HCT116 (cell line): ENCODE measurements around the gene KANK4. TPM values are rescaled to one million over a fixed set of nuclear protein-coding genes. Genes with fewer than 3 reads are reported as not detected.

Experiments used
- ATAC-seq: fragments of 200-7000 bp; cut with Tn5 transposase; 2 replicates; pipeline ENCODE4 v1.9.1; 2020; ENCODE audit warnings: mild to moderate bottlenecking, moderate library complexity
- BruUV-seq: library from RNA; stranded (reverse); fragments of 400-500 nt; replicated peaks from 2 replicates; lab custom pipeline; 2021; lab: Mats Ljungman, UMichigan
- CTCF ChIA-PET: fragments of 300-600 bp; sonication (Branson Sonifier 250); formaldehyde crosslinking; loops from one replicate; lab custom pipeline; 2021; ENCODE audit warnings: antibody characterized with exemption; lab: Charles Lee
- POLR2A ChIA-PET: fragments of 300-600, 350-600 bp; sonication (Branson Sonifier 250); formaldehyde crosslinking; loops from one replicate; lab custom pipeline; 2021; ENCODE audit warnings: antibody characterized with exemption; lab: Charles Lee
- RAD21 ChIA-PET, 2 experiments: fragments of 300-600 bp; sonication (Branson Sonifier 250); formaldehyde crosslinking; loops; one replicate each; lab custom pipeline; 2023; ENCODE audit warnings: low total read pairs in 2 of 2; ENCODE audit not compliant: uncharacterized antibody in 2 of 2, unreplicated experiment in 2 of 2, low non-redundant PET in 1 of 2; lab: Charles Lee
- DNase-seq: peaks from one replicate; pipeline ENCODE4 v3.0.0-alpha.2; 2010; ENCODE audit warnings: low read depth, low spot score
- H2AFZ ChIP-seq: fragments of 200-600 bp; shearing (Covaris generic), sonication (generic); 2 replicates; pipeline ENCODE4 v1.6.1; 2017; ENCODE audit warnings: low read depth, mixed run types, mixed read lengths, antibody characterized with exemption, low read length; ENCODE audit not compliant: poor library complexity, severe bottlenecking
- H3K27ac ChIP-seq: 2 replicates; pipeline ENCODE4 v1.5.1; 2012; ENCODE audit warnings: low read depth, low read length
- H3K27me3 ChIP-seq: fragments of 200-600 bp; sonication (generic); 2 replicates; pipeline ENCODE4 v1.6.1; 2016; ENCODE audit warnings: mixed run types, low read length, mixed read lengths; ENCODE audit not compliant: insufficient read depth
- H3K36me3 ChIP-seq, 2 experiments: fragments of 200-500 bp in 1 of 2; fragments of 200-600 bp in 1 of 2; sonication (Bioruptor generic) in 1 of 2; sonication (generic) in 1 of 2; 2 replicates each; pipeline versions ENCODE4 v1.5.1 to v1.6.1; 2014 to 2016; ENCODE audit warnings: low read length in 2 of 2, inconsistent platforms in 1 of 2, mixed read lengths in 1 of 2, mixed run types in 1 of 2; ENCODE audit not compliant: insufficient read depth in 2 of 2, control insufficient read depth in 1 of 2
- H3K4me1 ChIP-seq, 2 experiments: fragments of 200-600 bp in 1 of 2; sonication (generic) in 1 of 2; 2 replicates each; pipeline versions ENCODE4 v1.5.1 to v1.6.1; 2012 to 2017; ENCODE audit warnings: low read length in 2 of 2, inconsistent platforms in 1 of 2, mild to moderate bottlenecking in 1 of 2, mixed read lengths in 1 of 2, mixed run types in 1 of 2, moderate library complexity in 1 of 2; ENCODE audit not compliant: insufficient read depth in 2 of 2, control insufficient read depth in 1 of 2
- H3K4me2 ChIP-seq: fragments of 200-600 bp; sonication (generic); 2 replicates; pipeline ENCODE4 v1.6.1; 2017; ENCODE audit warnings: mixed run types, low read length, mixed read lengths
- H3K4me3 ChIP-seq, 2 experiments: fragments of 200-600 bp in 1 of 2; sonication (generic) in 1 of 2; replicated peaks in 1 of 2; 2 replicates each; pipeline ENCODE4 v1.5.1; 2011 to 2016; ENCODE audit warnings: low read length in 2 of 2, control low read depth in 1 of 2, low read depth in 1 of 2, mild to moderate bottlenecking in 1 of 2, mixed read lengths in 1 of 2, mixed run types in 1 of 2
- H3K79me2 ChIP-seq: fragments of 200-600 bp; sonication (generic); 2 replicates; pipeline ENCODE4 v1.6.1; 2017; ENCODE audit warnings: mild to moderate bottlenecking, mixed run types, low read length, moderate library complexity, mixed read lengths; ENCODE audit not compliant: insufficient read depth
- H3K9ac ChIP-seq: fragments of 200-600 bp; sonication (generic); 2 replicates; pipeline ENCODE4 v1.6.1; 2016; ENCODE audit warnings: low read length, mixed read lengths
- H3K9me2 ChIP-seq: fragments of 200-600 bp; sonication (generic), shearing (Covaris generic); 2 replicates; pipeline ENCODE4 v1.6.1; 2017; ENCODE audit warnings: mixed run types, mild to moderate bottlenecking, moderate library complexity; ENCODE audit not compliant: insufficient read depth
- H3K9me3 ChIP-seq, 2 experiments: fragments of 200-500 bp in 1 of 2; fragments of 200-600 bp in 1 of 2; sonication (Bioruptor generic) in 1 of 2; sonication (generic) in 1 of 2; 2 replicates each; pipeline ENCODE4 v1.6.1; 2014 to 2017; ENCODE audit warnings: low read length in 2 of 2, mixed read lengths in 2 of 2, inconsistent platforms in 1 of 2, low read depth in 1 of 2, mild to moderate bottlenecking in 1 of 2, mixed run types in 1 of 2, moderate library complexity in 1 of 2; ENCODE audit not compliant: control insufficient read depth in 1 of 2, insufficient read depth in 1 of 2
- H4K20me1 ChIP-seq: fragments of 200-600 bp; sonication (generic), shearing (Covaris generic); 2 replicates; pipeline ENCODE4 v1.6.1; 2017; ENCODE audit warnings: mixed run types, mild to moderate bottlenecking, moderate library complexity; ENCODE audit not compliant: insufficient read depth
- ATF3 ChIP-seq: IDR thresholded peaks from 2 replicates; pipeline ENCODE4 v1.6.1; 2012
- CBX3 ChIP-seq: IDR thresholded peaks from 2 replicates; pipeline ENCODE4 v1.6.1; 2012; ENCODE audit warnings: low read depth
- CTCF ChIP-seq, 3 experiments: fragments of 200-600 bp in 1 of 3; sonication (generic) in 1 of 3; IDR thresholded peaks in 2 of 3; conservative IDR thresholded peaks in 1 of 3; 2 replicates each; pipeline ENCODE4 v1.5.1; 2012 to 2017; ENCODE audit warnings: low read depth in 2 of 3, low read length in 2 of 3, antibody characterized with exemption in 1 of 3, borderline replicate concordance in 1 of 3, control low read depth in 1 of 3, mild to moderate bottlenecking in 1 of 3, mixed read lengths in 1 of 3, mixed run types in 1 of 3, moderate library complexity in 1 of 3; ENCODE audit not compliant: insufficient read depth in 1 of 3
- EGR1 ChIP-seq: IDR thresholded peaks from 2 replicates; pipeline ENCODE4 v1.6.1; 2012; ENCODE audit warnings: low read depth
- ELF1 ChIP-seq: IDR thresholded peaks from 2 replicates; pipeline ENCODE4 v1.6.1; 2012; ENCODE audit warnings: low read depth, borderline replicate concordance
- EZH2phosphoT487 ChIP-seq: fragments of 200-600 bp; IDR thresholded peaks from 2 replicates; pipeline ENCODE4 v1.6.1; 2018; ENCODE audit warnings: antibody characterized with exemption, borderline replicate concordance
- JUND ChIP-seq: IDR thresholded peaks from 2 replicates; pipeline ENCODE4 v1.6.1; 2012
- MAX ChIP-seq: IDR thresholded peaks from 2 replicates; pipeline ENCODE4 v1.6.1; 2012
- POLR2A ChIP-seq: IDR thresholded peaks from 2 replicates; pipeline ENCODE4 v1.7.0; 2011; ENCODE audit warnings: borderline replicate concordance; ENCODE audit not compliant: insufficient read depth, insufficient read length; ENCODE audit errors: extremely low read depth
- RAD21 ChIP-seq: IDR thresholded peaks from 2 replicates; pipeline ENCODE4 v1.6.1; 2012; ENCODE audit warnings: low read depth, mild to moderate bottlenecking
- REST ChIP-seq: IDR thresholded peaks from 2 replicates; pipeline ENCODE4 v1.6.1; 2012; ENCODE audit warnings: low read depth
- SRF ChIP-seq: IDR thresholded peaks from 2 replicates; pipeline ENCODE4 v1.6.1; 2012; ENCODE audit warnings: low read depth
- YY1 ChIP-seq: IDR thresholded peaks from 2 replicates; pipeline ENCODE4 v1.6.1; 2011; ENCODE audit warnings: low read length, low read depth, moderate library complexity, mild to moderate bottlenecking; ENCODE audit not compliant: insufficient replicate concordance; ENCODE audit errors: extremely low read depth
- ZFX ChIP-seq: fragments of 450-650 bp; IDR thresholded peaks from 2 replicates; pipeline ENCODE4 v1.6.1; 2017
- ZNF274 ChIP-seq: fragments of 200-500 bp; sonication (Bioruptor generic); IDR thresholded peaks from 2 replicates; pipeline ENCODE4 v1.6.1; 2014; ENCODE audit warnings: mild to moderate bottlenecking, low read depth, low read length, inconsistent platforms
- intact Hi-C: fragments of 100-400 bp; cut with micrococcal nuclease; formaldehyde crosslinking; loops from 2 replicates; pipeline ENCODE4 v1.10.0; 2022
- total RNA-seq: library from RNA; stranded (reverse); gene quantifications from one replicate; pipeline ENCODE4 v1.2.1, GENCODE V29; 2021; ENCODE audit not compliant: unreplicated experiment

The KANK4 gene
- total RNA-seq, 1 experiment from 2014 or later, result not detected

- BruUV-seq, result no TSS peak
- no peak overlapping the region for H3K4me3 ChIP-seq
- ATAC-seq, result no peak
- H3K9me2 ChIP-seq, result no peaks in the 10 kb centered on the region
- no peak overlapping the region for H2AFZ ChIP-seq
- no peaks in the 10 kb centered on the region for H3K4me1 ChIP-seq
- TF ChIP-seq REST (no peak), MAX (no peak), RAD21 (no peak), SRF (no peak), EGR1 (no peak), ATF3 (no peak)
- ChIA-PET CTCF (no interaction called here), POLR2A (no interaction called here), RAD21 (no interaction called here)
- DNase-seq, result no peak
- H3K27ac ChIP-seq, result no peak overlapping the region
- H4K20me1 ChIP-seq, result no peaks in the 10 kb centered on the region
- no peaks in the 10 kb centered on the region for H3K79me2 ChIP-seq
- intact Hi-C loops, result no loop called here
- no peaks in the 10 kb centered on the region for H3K36me3 ChIP-seq
- H3K9me3 ChIP-seq, result no peaks in the 10 kb centered on the region
- H3K4me2 ChIP-seq, result no peak overlapping the region
- no peaks in the 10 kb centered on the region for H3K27me3 ChIP-seq
- no peak overlapping the region for H3K9ac ChIP-seq
Observed at GRCh38 chr1:62368989-62369388, 49.8 kb upstream of the KANK4 start.

- BruUV-seq, result no TSS peak
- TF ChIP-seq CTCF (IDR thresholded peaks at IDR 0.05 in 2 of 3, conservative IDR thresholded peaks at IDR 0.05 in 1 of 3; ENCODE audit: borderline replicate concordance in 1 of 3, insufficient read depth in 1 of 3, low read depth in 2 of 3, low read length in 2 of 3) (no peak), ELF1 (no peak), CBX3 (no peak), EZH2phosphoT487 (no peak), EGR1 (no peak), ZFX (no peak), YY1 (no peak), JUND (no peak), ZNF274 (no peak), POLR2A (no peak)
Observed at GRCh38 chr1:62367005-62367557, 47.8 kb upstream of the KANK4 start.

More at GRCh38 chr1:62367005-62367557, 47.8 kb upstream of the KANK4 start:
- CTCF ChIA-PET, result no interaction called here
- Histone ChIP-seq H4K20me1 (no peaks in the 10 kb centered on the region), H3K79me2 (no peaks in the 10 kb centered on the region), H3K4me1 (no peaks in the 10 kb centered on the region), H3K9me2 (no peaks in the 10 kb centered on the region), H3K9me3 (no peaks in the 10 kb centered on the region), H3K4me3 (no peak overlapping the region), H3K9ac (no peak overlapping the region), H3K27me3 (no peaks in the 10 kb centered on the region), H3K4me2 (no peak overlapping the region), H2AFZ (no peak overlapping the region), H3K27ac (no peak overlapping the region), H3K36me3 (no peaks in the 10 kb centered on the region)
- POLR2A ChIA-PET, result no interaction called here
- no peak for ATAC-seq
- intact Hi-C loops, result no loop called here
- RAD21 ChIA-PET, result no interaction called here
- DNase-seq, result no peak
